HepG2 (cell line): ENCODE data around the gene CENPB. TPM values are rescaled to one million over a fixed set of nuclear protein-coding genes. Genes with fewer than 3 reads are reported as not detected.

Experiments used
- BATF2 ChIP-seq: sonication (generic); formaldehyde crosslinking; IDR thresholded peaks from 2 replicates; pipeline ENCODE4 v1.8.0; 2022; ENCODE audit warnings: mild to moderate bottlenecking, missing genetic modification reagents, moderate library complexity
- CBX1 ChIP-seq: IDR thresholded peaks from one replicate; pipeline ENCODE4 v1.6.1; 2016; ENCODE audit warnings: antibody characterized with exemption, low read depth
- CREM ChIP-seq, 2 experiments: sonication (generic) in 1 of 2; formaldehyde crosslinking in 1 of 2; IDR thresholded peaks; 2 replicates each; pipeline versions ENCODE4 v1.4.0 to v1.6.1; 2016 to 2020; ENCODE audit warnings: antibody characterized with exemption in 1 of 2, mild to moderate bottlenecking in 1 of 2, missing genetic modification reagents in 1 of 2
- HDAC2 ChIP-seq: sonication (generic); formaldehyde crosslinking; IDR thresholded peaks from 2 replicates; pipeline ENCODE4 v1.4.0; 2020; ENCODE audit warnings: missing genetic modification reagents
- HNRNPUL1 ChIP-seq: fragments of 200-400 bp; formaldehyde crosslinking; IDR thresholded peaks from 2 replicates; pipeline ENCODE4 v1.6.1; 2017; ENCODE audit warnings: low read depth, mild to moderate bottlenecking, low read length, moderate library complexity
- KMT2B ChIP-seq: IDR thresholded peaks from 2 replicates; pipeline ENCODE4 v1.6.1; 2016; ENCODE audit warnings: missing genetic modification reagents, missing compliant biosample characterization
- MEIS2 ChIP-seq: sonication (generic); formaldehyde crosslinking; IDR thresholded peaks from 2 replicates; pipeline ENCODE4 v1.9.0; 2021; ENCODE audit warnings: mild to moderate bottlenecking, missing genetic modification reagents
- PCBP1 ChIP-seq: fragments of 200-400 bp; formaldehyde crosslinking; IDR thresholded peaks from 2 replicates; pipeline ENCODE4 v1.6.1; 2017; ENCODE audit warnings: mild to moderate bottlenecking, low read depth, low read length, borderline replicate concordance
- SRF ChIP-seq: IDR thresholded peaks from 2 replicates; pipeline ENCODE4 v1.6.1; 2011; ENCODE audit warnings: mild to moderate bottlenecking, low read depth, low read length, moderate library complexity
- ZBTB1 ChIP-seq: sonication (generic); formaldehyde crosslinking; IDR thresholded peaks from 2 replicates; pipeline ENCODE4 v1.4.0; 2020; ENCODE audit warnings: missing genetic modification reagents, borderline replicate concordance
- ZBTB14 ChIP-seq: sonication (generic); formaldehyde crosslinking; IDR thresholded peaks from 2 replicates; pipeline ENCODE4 v1.4.0; 2020; ENCODE audit warnings: missing genetic modification reagents
- ZEB1 ChIP-seq: IDR thresholded peaks from 2 replicates; pipeline ENCODE4 v1.6.1; 2012; ENCODE audit warnings: mild to moderate bottlenecking, low read depth, inconsistent platforms; ENCODE audit not compliant: insufficient replicate concordance
- ZNF296 ChIP-seq: sonication (generic); formaldehyde crosslinking; conservative IDR thresholded peaks from 2 replicates; pipeline ENCODE4 v1.5.0; 2020; ENCODE audit warnings: mild to moderate bottlenecking, missing genetic modification reagents
- ZNF44 ChIP-seq: sonication (generic); formaldehyde crosslinking; IDR thresholded peaks from 2 replicates; pipeline ENCODE4 v1.5.1; 2020; ENCODE audit warnings: mild to moderate bottlenecking, missing genetic modification reagents
- ZNF512 ChIP-seq: sonication (generic); formaldehyde crosslinking; IDR thresholded peaks from 2 replicates; pipeline ENCODE4 v1.4.0; 2020; ENCODE audit warnings: mild to moderate bottlenecking, missing genetic modification reagents
- ZNF550 ChIP-seq: sonication (generic); formaldehyde crosslinking; IDR thresholded peaks from 2 replicates; pipeline ENCODE4 v1.4.0; 2020; ENCODE audit warnings: mild to moderate bottlenecking, missing genetic modification reagents, borderline replicate concordance
- ZNF552 ChIP-seq: sonication (generic); formaldehyde crosslinking; IDR thresholded peaks from 2 replicates; pipeline ENCODE4 v1.9.0; 2022; ENCODE audit warnings: missing genetic modification reagents, mild to moderate bottlenecking, borderline replicate concordance
- ZNF782 ChIP-seq: sonication (generic); formaldehyde crosslinking; IDR thresholded peaks from 2 replicates; pipeline ENCODE4 v1.4.0; 2020; ENCODE audit warnings: missing genetic modification reagents, mild to moderate bottlenecking, borderline replicate concordance
- polyA plus RNA-seq, 8 experiments: library from polyadenylated mRNA; depleted of rRNA in 3 of 8; stranded (reverse) in 7 of 8; unstranded in 1 of 8; fragments of >200 nt; fragmentation: Illumina TruSeq in 4 of 8; extraction: Trizol in 4 of 8; gene quantifications; 2 replicates each; pipeline versions ENCODE4 v1.2.1 to v1.2.3, GENCODE V29; 2011 to 2016; ENCODE audit warnings: low read depth in 4 of 8, missing spikeins in 1 of 8, mixed read lengths in 1 of 8; ENCODE audit not compliant: insufficient read depth in 1 of 8
- total RNA-seq, 5 experiments: library from RNA; depleted of rRNA; stranded (reverse); fragments of >200 nt; fragmentation: Illumina TruSeq; extraction: Trizol; gene quantifications; 2 replicates each; pipeline ENCODE4 v1.2.3, GENCODE V29; 2016; ENCODE audit warnings: low read depth in 1 of 5
- TF ChIP-seq, protein P1 (sequence below): sonication (generic); formaldehyde crosslinking; conservative IDR thresholded peaks from 2 replicates; pipeline ENCODE4 v1.8.0; 2022; ENCODE audit warnings: low read depth, missing genetic modification reagents
- TF ChIP-seq, protein P2 (sequence below): sonication (generic); formaldehyde crosslinking; IDR thresholded peaks from 2 replicates; pipeline ENCODE4 v1.8.1; 2023; ENCODE audit warnings: mild to moderate bottlenecking, missing genetic modification reagents
- TF ChIP-seq, protein P3 (sequence below): sonication (generic); formaldehyde crosslinking; IDR thresholded peaks from 2 replicates; pipeline ENCODE4 v1.8.0; 2022; ENCODE audit warnings: missing genetic modification reagents, mild to moderate bottlenecking, moderate library complexity, borderline replicate concordance

CENPB gene
- total and polyA plus RNA-seq, 2 of the 13 experiments (the other 11 are each of a cell fraction or from before 2014, with no cell fraction given), result 10.4 to 54.5 TPM

DNA sequence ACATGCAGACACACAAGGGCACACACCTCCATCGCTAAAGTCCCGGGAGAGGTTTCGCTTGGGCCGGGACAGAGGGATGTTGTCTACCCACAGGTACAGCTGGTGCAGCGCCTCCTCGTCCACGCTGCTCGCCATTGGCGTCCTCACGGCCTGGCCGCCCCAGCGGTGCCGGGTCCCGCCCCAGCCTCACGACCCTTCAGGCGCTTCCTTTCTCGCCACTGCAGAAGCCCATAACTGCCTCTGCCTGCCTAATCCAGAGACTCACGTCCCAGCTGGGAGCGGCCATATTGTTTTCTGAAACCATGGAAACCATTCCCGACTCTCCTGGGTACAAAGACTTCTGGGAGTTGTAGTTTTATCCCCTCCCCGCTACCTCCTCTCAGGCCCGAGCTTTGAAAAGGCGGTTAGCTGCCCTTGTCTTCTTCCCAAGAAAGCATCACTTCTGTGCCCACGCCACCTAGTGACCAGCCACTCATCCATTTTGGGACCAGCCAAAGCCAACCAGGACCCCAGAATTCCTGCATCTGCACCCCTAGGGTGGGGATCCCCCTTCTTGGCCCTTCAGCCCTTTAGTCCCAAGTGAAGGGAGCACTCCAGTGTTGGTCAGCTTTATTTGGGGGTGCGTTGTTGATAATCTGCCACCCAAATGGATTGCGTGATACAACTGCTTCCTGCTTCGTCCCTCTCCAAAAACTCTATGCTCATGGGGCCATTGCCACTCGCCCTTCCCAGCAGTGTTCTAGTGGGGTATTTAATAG lies 5.2 kb downstream of the CENPB start, which contains the start of gene SPEF1 (continued):
- TF ChIP-seq ZNF512 (no peak), ZNF44 (CRISPR knock-in tag) (no peak), BATF2 (no peak), ZBTB14 (CRISPR knock-in tag) (no peak), CREM (IDR thresholded peaks at IDR 0.05) (peak; percentile 90), CREM (CRISPR knock-in tag; IDR thresholded peaks at IDR 0.05) (no peak), ZNF552 (CRISPR knock-in tag) (no peak), PCBP1 (no peak), ZBTB1 (CRISPR knock-in tag) (no peak), ZNF782 (no peak; the same call in 1 of the 2 replicates), ZNF296 (CRISPR knock-in tag) (no peak), ZNF550 (CRISPR knock-in tag) (no peak), KMT2B (CRISPR knock-in tag) (peak; percentile 44; the same call in 1 of the 2 replicates), CBX1 (no peak), ZEB1 (peak; percentile 49), HDAC2 (CRISPR knock-in tag) (peak; percentile 75), MEIS2 (no peak), HNRNPUL1 (no peak), SRF (0 out of 2 replicates have a peak, but pooled peaks have one; percentile 12)
- TF ChIP-seq, protein P1, sequence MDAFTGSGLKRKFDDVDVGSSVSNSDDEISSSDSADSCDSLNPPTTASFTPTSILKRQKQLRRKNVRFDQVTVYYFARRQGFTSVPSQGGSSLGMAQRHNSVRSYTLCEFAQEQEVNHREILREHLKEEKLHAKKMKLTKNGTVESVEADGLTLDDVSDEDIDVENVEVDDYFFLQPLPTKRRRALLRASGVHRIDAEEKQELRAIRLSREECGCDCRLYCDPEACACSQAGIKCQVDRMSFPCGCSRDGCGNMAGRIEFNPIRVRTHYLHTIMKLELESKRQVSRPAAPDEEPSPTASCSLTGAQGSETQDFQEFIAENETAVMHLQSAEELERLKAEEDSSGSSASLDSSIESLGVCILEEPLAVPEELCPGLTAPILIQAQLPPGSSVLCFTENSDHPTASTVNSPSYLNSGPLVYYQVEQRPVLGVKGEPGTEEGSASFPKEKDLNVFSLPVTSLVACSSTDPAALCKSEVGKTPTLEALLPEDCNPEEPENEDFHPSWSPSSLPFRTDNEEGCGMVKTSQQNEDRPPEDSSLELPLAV (CRISPR knock-in tag), result no peak
- TF ChIP-seq, protein P2, sequence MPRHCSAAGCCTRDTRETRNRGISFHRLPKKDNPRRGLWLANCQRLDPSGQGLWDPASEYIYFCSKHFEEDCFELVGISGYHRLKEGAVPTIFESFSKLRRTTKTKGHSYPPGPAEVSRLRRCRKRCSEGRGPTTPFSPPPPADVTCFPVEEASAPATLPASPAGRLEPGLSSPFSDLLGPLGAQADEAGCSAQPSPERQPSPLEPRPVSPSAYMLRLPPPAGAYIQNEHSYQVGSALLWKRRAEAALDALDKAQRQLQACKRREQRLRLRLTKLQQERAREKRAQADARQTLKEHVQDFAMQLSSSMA (CRISPR knock-in tag), result peak; percentile 83; the same call in 1 of the 2 replicates
- TF ChIP-seq, protein P3, sequence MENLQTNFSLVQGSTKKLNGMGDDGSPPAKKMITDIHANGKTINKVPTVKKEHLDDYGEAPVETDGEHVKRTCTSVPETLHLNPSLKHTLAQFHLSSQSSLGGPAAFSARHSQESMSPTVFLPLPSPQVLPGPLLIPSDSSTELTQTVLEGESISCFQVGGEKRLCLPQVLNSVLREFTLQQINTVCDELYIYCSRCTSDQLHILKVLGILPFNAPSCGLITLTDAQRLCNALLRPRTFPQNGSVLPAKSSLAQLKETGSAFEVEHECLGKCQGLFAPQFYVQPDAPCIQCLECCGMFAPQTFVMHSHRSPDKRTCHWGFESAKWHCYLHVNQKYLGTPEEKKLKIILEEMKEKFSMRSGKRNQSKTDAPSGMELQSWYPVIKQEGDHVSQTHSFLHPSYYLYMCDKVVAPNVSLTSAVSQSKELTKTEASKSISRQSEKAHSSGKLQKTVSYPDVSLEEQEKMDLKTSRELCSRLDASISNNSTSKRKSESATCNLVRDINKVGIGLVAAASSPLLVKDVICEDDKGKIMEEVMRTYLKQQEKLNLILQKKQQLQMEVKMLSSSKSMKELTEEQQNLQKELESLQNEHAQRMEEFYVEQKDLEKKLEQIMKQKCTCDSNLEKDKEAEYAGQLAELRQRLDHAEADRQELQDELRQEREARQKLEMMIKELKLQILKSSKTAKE, result no peak
